Upper lobe of left lung (tissue), 6 donors: ENCODE results near the gene PLCG2. TPM values are rescaled to one million over a fixed set of nuclear protein-coding genes. Genes with fewer than 3 reads are reported as not detected.

Experiments
- ATAC-seq, 2 donors: fragments of 200-7000 bp; cut with Tn5 transposase; one replicate each; pipeline ENCODE4 v1.9.1; 2022; ENCODE audit warnings: mild to moderate bottlenecking in 2 of 2, moderate library complexity in 2 of 2; ENCODE audit not compliant: low FRiP score in 2 of 2
- DNase-seq, 2 donors: peaks; one replicate each; pipeline ENCODE4 v3.0.0-alpha.2; 2019 to 2020
- H3K27ac ChIP-seq, 4 donors: fragments of 200-600 bp; sonication (generic); one replicate each; pipeline ENCODE4 v1.5.1; 2016 to 2019
- H3K27me3 ChIP-seq, 4 donors: fragments of 200-600 bp; sonication (generic); one replicate each; pipeline ENCODE4 v1.5.1; 2017 to 2019
- H3K36me3 ChIP-seq, 4 donors: fragments of 200-600 bp; sonication (generic); one replicate each; pipeline ENCODE4 v1.5.1; 2016 to 2019
- H3K4me1 ChIP-seq, 4 donors: fragments of 200-600 bp; sonication (generic); one replicate each; pipeline ENCODE4 v1.5.1; 2018 to 2019
- H3K4me3 ChIP-seq, 4 donors: fragments of 200-600 bp; sonication (generic); one replicate each; pipeline ENCODE4 v1.5.1; 2017 to 2019; ENCODE audit warnings: mild to moderate bottlenecking in 2 of 4, moderate library complexity in 1 of 4
- H3K9me3 ChIP-seq, 4 donors: fragments of 200-600 bp; sonication (generic); one replicate each; pipeline ENCODE4 v1.5.1; 2018 to 2019
- EP300 ChIP-seq, 4 donors: sonication (generic); formaldehyde crosslinking; IDR thresholded peaks; one replicate each; pipeline ENCODE4 v1.5.1; 2017; ENCODE audit warnings: antibody characterized with exemption in 4 of 4, control low read depth in 2 of 4
- POLR2A ChIP-seq, 4 donors: fragments of 450-650 bp; IDR thresholded peaks; one replicate each; pipeline ENCODE4 v1.5.1; 2016 to 2017; ENCODE audit warnings: antibody characterized with exemption in 4 of 4, mild to moderate bottlenecking in 2 of 4
- POLR2AphosphoS5 ChIP-seq, 2 donors: sonication (generic); formaldehyde crosslinking; IDR thresholded peaks; one replicate each; pipeline ENCODE4 v1.5.1; 2017; ENCODE audit warnings: antibody characterized with exemption in 2 of 2
- WGBS, 2 donors: methylation state at CpG; one replicate each; pipeline ENCODE4 v1.1.5; 2017 to 2018; 5-methylcytosine and 5-hydroxymethylcytosine counted together
- total RNA-seq, 6 donors: library from RNA; depleted of rRNA in 4 of 6; stranded (reverse); fragments of >200 nt in 4 of 6; gene quantifications; one replicate each; pipeline versions ENCODE4 v1.1.0 to v1.2.1, GENCODE V29; 2016 to 2021
- TF ChIP-seq, protein P1 (sequence below), 6 experiments: fragments of 450-650 bp in 4 of 6; fragments of 200-600 bp in 2 of 6; sonication (generic) in 2 of 6; IDR thresholded peaks; one replicate each; pipeline ENCODE4 v1.5.1; 2016 to 2019; ENCODE audit warnings: antibody characterized with exemption in 6 of 6
- donor health status: DM: no; HTN: no; CAD: no; lungs with moderate emphysema.
- donor health status: DM: no; HTN: yes; CAD: no; lungs with severe emphysema.

The PLCG2 gene
- total RNA-seq, 6 donors from 2014 or later: 13.8 to 85.9 (median 35.1) TPM

DNA sequence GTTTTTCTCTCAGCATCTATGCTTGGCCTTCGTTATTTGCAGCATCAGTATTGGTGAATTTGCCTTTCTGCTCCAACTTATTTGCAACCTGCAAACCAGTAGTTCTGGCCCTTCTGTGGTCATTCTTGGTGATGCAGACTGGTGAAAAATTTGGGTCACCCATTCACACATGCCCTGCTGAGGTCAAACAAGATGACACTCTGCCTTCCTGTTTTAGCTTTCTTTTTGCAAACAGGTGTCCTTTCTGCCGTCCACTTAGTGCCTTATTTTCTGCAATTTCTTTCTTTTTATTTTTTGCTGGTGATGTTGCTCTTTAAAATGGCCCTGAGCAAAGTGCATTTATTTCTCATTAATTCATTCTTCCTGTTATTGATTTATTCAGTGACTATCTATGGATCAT, 31.3 kb downstream of the PLCG2 start:
- no peak overlapping the region for H3K4me3 ChIP-seq
- ATAC-seq (no peak), DNase-seq (no peak)
- whole genome bisulfite sequencing, 2 donors: 76 to 81% methylated on average over 2 of the region's 2 CpGs
- H3K9me3 ChIP-seq: no peaks in the 10 kb centered on the region
- H3K36me3 ChIP-seq: no peaks in the 10 kb centered on the region
- TF ChIP-seq POLR2A (IDR thresholded peaks at IDR 0.05) (no peak), POLR2AphosphoS5 (IDR thresholded peaks at IDR 0.05) (no peak), EP300 (IDR thresholded peaks at IDR 0.05) (no peak)
- TF ChIP-seq, protein P1, sequence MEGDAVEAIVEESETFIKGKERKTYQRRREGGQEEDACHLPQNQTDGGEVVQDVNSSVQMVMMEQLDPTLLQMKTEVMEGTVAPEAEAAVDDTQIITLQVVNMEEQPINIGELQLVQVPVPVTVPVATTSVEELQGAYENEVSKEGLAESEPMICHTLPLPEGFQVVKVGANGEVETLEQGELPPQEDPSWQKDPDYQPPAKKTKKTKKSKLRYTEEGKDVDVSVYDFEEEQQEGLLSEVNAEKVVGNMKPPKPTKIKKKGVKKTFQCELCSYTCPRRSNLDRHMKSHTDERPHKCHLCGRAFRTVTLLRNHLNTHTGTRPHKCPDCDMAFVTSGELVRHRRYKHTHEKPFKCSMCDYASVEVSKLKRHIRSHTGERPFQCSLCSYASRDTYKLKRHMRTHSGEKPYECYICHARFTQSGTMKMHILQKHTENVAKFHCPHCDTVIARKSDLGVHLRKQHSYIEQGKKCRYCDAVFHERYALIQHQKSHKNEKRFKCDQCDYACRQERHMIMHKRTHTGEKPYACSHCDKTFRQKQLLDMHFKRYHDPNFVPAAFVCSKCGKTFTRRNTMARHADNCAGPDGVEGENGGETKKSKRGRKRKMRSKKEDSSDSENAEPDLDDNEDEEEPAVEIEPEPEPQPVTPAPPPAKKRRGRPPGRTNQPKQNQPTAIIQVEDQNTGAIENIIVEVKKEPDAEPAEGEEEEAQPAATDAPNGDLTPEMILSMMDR (IDR thresholded peaks at IDR 0.05): no peak
- no peaks in the 10 kb centered on the region for H3K27me3 ChIP-seq
- no peak overlapping the region for H3K27ac ChIP-seq
- H3K4me1 ChIP-seq: no peaks in the 10 kb centered on the region

DNA sequence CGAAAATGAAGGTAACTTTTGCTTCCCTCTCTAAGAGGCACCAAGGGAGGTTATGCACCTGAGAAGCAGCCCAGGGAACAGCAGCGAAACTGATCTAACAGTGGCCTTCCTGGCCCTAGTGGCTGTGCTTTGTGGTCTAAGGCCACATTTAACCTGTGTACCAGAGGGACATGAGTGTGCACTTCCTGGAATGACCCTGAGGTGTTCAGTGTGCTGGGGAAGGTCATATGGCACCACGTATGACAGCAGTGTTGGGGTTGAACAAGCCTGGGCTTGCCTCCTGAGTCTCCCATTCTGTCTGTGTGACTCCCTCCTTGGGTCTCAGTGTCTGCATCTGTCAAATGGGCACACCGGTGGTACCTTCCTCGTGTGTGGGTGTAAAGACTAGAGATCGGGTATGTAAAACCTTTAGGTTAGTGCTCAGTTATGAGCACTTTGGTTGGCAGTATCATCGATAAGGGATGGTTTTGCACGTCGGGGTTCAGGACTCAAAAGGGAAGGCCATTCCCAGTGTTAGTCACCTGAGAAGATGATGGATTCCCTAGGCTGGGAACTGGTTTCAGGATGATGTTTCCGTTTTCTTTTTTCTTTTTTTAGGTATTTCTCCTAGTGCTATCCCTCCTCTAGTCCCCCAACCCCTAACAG, 31.9 kb downstream of the PLCG2 start:
- H3K27me3 ChIP-seq: no peaks in the 10 kb centered on the region
- no peaks in the 10 kb centered on the region for H3K9me3 ChIP-seq
- no peaks in the 10 kb centered on the region for H3K36me3 ChIP-seq
- WGBS, 2 donors: 85 to 94% methylated on average over 10 of the region's 10 CpGs
- ATAC-seq (no peak), DNase-seq (no peak)
- no peak overlapping the region for H3K4me3 ChIP-seq
- H3K27ac ChIP-seq: no peak overlapping the region
- TF ChIP-seq, protein P1 (IDR thresholded peaks at IDR 0.05): no peak
- no peak for TF ChIP-seq POLR2A (IDR thresholded peaks at IDR 0.05)
- no peak for TF ChIP-seq POLR2AphosphoS5 (IDR thresholded peaks at IDR 0.05)
- no peak for TF ChIP-seq EP300 (IDR thresholded peaks at IDR 0.05)
- no peaks in the 10 kb centered on the region for H3K4me1 ChIP-seq

DNA sequence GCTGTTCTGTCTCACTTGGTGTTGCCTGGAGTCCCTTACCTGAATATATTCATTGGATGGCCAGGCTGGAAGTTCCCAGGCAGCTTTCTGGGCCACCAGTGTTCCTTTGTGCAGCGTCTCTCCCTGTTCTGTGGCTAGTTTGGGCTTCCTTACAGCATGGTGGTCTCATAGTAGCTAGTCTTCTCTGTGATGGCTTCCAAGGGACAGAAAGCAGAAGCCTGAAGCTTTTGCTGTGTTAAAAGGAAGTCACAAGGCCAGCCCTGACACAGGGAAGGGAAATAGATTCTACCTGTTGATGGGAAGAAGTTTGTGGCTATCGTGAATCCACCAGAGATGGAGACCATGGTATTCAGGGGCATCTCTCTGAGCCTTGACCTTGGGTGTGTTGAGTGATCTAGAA, 34.6 kb downstream of the PLCG2 start:
- Histone ChIP-seq H3K9me3 (no peaks in the 10 kb centered on the region), H3K4me3 (no peak overlapping the region), H3K27me3 (no peaks in the 10 kb centered on the region), H3K27ac (peak overlapping the region in 3 of 4 donors; percentile 21 to 37 (median 25)), H3K4me1 (peaks cover 0 to 11% (median 0%) of the 10 kb centered on the region in 4 donors), H3K36me3 (no peaks in the 10 kb centered on the region)
- ATAC-seq (no peak), DNase-seq (no peak)
- WGBS, 2 donors: 76 to 100% methylated on average over 2 of the region's 2 CpGs
- TF ChIP-seq EP300 (IDR thresholded peaks at IDR 0.05): no peak

DNA sequence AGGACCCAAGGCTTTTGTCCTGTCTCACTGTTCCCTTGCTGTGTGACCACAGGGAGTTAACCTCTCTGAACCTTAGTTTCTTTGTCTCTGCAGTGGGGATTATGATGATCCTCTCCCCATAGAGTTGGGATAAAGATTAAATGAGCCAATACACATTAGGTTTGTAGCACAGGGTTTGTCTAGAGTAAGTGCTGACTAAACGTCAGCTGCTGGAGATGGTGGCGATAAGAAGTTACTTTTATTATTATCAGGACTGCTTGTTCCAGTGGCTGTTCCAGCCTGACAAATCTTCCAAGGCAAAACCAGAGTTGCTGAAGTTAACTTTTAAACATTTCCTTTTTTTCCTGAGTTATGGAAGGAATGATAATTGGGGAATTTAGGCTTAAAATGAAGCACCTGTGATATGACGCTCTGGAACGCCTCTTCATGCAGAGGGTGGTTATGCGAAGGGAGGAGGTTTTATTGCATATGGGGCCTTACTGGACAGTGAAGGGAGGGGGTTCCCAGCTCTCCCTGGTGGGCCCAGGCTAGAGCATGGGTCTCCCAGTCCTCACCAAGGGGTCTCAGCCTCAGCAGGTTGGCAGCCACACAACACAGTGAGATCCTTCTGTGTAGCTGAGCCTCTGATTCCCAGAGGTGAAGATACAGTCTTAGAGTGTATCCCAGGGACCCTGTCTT, 35.8 kb downstream of the PLCG2 start:
- peaks cover 0 to 11% (median 0%) of the 10 kb centered on the region in 4 donors for H3K4me1 ChIP-seq
- no peaks in the 10 kb centered on the region for H3K9me3 ChIP-seq
- ATAC-seq: no peak
- TF ChIP-seq EP300 (IDR thresholded peaks at IDR 0.05) (no peak), POLR2AphosphoS5 (IDR thresholded peaks at IDR 0.05) (no peak), POLR2A (IDR thresholded peaks at IDR 0.05) (no peak)
- TF ChIP-seq, protein P1 (IDR thresholded peaks at IDR 0.05): no peak
- no peaks in the 10 kb centered on the region for H3K36me3 ChIP-seq
- H3K4me3 ChIP-seq: no peak overlapping the region
- DNase-seq: no peak
- H3K27me3 ChIP-seq: no peaks in the 10 kb centered on the region
- no peak overlapping the region for H3K27ac ChIP-seq
- 74 to 78% methylated on average over 5 of the region's 5 CpGs for WGBS, 2 donors

DNA sequence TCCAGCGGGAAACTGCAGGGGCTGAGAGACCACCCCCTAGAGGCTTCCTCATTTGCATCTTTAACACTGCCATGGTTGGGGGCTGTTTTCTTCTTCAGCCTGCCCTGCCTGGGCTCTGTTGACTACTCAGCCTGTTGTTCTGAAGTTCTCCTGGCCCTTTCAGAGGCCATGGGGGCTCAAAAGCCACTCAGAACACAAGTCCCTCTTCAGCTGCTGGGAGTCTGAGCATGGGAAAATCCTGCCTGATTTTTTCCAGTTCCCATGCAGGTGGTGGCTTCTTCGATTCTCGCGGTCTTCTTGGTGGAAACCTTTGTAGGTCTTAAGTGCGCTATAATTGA, 36.3 kb downstream of the PLCG2 start:
- Histone ChIP-seq H3K4me1 (peaks cover 0 to 11% (median 0%) of the 10 kb centered on the region in 4 donors), H3K36me3 (no peaks in the 10 kb centered on the region), H3K27me3 (no peaks in the 10 kb centered on the region), H3K9me3 (no peaks in the 10 kb centered on the region), H3K27ac (no peak overlapping the region), H3K4me3 (no peak overlapping the region)
- WGBS, 2 donors: 70 to 80% methylated on average over 5 of the region's 5 CpGs
- ATAC-seq: no peak
- TF ChIP-seq, protein P1 (IDR thresholded peaks at IDR 0.05): no peak
- TF ChIP-seq EP300 (IDR thresholded peaks at IDR 0.05) (no peak), POLR2A (IDR thresholded peaks at IDR 0.05) (no peak), POLR2AphosphoS5 (IDR thresholded peaks at IDR 0.05) (no peak)
- no peak for DNase-seq
